ENCODE results near the gene RGL2.
A peak's percentile ranks its signal among the peaks of the same experiment; 100 is the strongest.
"Not testable (repeated sequence)": the region's sequence is repeated elsewhere in the genome, so short reads cannot be mapped to it uniquely, and the experiment has no call there.

The RGL2 gene, protein sequence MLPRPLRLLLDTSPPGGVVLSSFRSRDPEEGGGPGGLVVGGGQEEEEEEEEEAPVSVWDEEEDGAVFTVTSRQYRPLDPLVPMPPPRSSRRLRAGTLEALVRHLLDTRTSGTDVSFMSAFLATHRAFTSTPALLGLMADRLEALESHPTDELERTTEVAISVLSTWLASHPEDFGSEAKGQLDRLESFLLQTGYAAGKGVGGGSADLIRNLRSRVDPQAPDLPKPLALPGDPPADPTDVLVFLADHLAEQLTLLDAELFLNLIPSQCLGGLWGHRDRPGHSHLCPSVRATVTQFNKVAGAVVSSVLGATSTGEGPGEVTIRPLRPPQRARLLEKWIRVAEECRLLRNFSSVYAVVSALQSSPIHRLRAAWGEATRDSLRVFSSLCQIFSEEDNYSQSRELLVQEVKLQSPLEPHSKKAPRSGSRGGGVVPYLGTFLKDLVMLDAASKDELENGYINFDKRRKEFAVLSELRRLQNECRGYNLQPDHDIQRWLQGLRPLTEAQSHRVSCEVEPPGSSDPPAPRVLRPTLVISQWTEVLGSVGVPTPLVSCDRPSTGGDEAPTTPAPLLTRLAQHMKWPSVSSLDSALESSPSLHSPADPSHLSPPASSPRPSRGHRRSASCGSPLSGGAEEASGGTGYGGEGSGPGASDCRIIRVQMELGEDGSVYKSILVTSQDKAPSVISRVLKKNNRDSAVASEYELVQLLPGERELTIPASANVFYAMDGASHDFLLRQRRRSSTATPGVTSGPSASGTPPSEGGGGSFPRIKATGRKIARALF

GRCh38 chr6:33298773-33299236 lies at the start of gene RGL2:
Gene RGL2, minus strand, starts transcription at chr6:33298942. Its CDS starts 332 bp downstream, at chr6:33298610.
- peak; percentile 57 for DNase-seq

GRCh38 chr6:33347816-33348215 lies 49.1 kb upstream of the RGL2 start:
- DNase-seq, result no peak

DNA sequence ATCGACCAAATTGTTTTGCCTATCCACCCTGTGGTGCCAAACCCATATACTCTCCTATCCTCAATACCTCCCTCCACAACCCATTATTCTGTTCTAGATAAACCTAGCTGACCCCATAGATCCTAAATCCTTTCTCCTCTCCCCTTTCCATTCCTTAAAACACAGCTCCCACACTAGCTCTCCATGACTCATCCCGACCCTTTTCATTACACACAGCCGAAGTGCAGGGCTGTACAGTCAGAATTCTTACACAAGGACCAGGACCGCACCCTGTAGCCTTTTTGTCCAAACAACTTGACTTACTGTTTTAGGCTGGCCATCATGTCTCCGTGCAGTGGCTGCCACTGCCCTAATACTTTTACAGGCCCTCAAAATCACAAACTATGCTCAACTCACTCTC lies 48.2 kb upstream of the RGL2 start:
- not testable (repeated sequence) for DNase-seq

- peak; percentile 36 for DNase-seq
Observed at GRCh38 chr6:33344701-33345697, 46.3 kb upstream of the RGL2 start.

DNA sequence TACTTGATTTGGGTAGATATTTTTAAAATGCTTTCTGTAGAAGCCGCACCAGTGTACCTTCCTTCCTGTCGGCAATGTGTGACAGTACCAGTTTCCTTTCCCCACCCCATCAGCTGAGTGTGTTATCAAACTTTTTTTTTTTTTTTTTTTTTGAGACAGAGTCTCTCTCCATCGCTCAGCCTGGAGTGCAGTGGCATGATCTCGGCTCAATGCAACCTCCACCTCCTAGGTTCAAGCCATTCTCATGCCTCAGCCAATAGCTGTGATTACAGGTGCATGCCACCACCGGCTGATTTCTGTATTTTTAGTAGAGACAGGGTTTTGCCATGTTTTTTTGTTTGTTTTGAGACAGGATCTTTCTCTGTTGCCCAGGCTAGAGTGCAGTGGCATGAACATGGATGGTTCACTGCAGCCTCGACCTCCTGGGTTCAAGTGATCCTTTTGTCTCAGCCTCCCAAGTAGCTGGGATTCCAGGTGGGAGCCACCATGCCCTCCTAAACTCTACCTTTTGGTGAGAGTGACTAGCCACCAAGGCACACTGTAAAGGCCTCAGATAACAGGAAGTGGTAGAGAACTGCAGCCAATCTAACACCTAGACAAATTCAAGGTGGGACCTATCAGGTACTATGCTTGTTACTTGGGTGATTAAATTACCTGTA lies 45.3 kb upstream of the RGL2 start:
- no peak for DNase-seq

DNA sequence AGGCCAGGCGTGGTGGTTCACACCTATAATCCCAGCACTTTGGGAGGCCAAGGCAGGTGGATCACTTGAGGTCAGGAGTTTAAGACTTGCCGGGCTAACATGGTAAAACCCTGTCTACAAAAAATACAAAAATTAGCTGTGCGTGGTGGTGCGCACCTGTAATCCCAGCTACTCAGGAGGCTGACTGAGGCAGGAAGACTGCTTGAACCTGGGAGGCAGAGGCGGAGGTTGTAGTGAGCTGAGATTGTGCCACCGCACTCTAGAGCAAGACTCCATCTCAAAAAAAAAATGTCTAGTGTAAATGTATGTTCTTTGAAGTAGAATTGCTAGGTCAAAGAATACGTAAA lies 44.8 kb upstream of the RGL2 start:
- DNase-seq, result not testable (repeated sequence)

DNA sequence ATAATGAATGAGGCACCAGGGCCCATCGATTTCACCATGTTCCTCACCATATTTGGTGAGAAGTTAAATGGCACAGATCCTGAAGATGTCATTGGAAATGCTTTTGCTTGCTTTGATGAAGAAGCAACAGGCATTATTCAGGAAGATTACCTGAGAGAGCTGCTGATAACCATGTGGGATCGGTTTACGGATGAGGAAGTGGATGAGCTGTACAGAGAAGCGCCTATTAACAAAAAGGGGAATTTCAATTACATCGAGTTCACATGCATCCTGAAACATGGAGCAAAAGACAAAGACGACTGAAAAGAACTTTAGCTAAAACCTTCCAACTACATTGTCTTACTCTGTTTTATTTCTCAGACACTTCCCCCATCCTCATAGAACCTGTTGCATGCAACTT lies 40.5 kb upstream of the RGL2 start:
- no peak for DNase-seq

DNA sequence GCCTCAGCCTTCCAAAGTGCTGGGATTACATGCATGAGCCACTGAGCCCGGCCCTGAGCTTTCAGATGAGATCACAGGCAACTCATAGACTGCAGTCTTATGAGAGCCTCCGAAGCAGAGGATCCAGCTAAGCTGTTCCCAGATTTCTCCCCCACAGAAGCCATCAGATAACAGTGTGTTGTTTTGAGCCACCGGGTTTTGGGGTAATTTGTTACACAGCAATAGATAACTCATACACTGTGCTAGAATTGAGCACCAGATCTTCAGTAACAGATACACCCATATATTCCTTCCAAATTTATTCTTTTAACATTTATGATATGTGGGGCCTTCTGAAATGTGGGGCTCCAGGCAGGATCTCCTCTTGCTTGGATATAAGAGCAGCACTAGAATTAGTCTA lies 37.8 kb upstream of the RGL2 start:
- DNase-seq, result no peak

DNA sequence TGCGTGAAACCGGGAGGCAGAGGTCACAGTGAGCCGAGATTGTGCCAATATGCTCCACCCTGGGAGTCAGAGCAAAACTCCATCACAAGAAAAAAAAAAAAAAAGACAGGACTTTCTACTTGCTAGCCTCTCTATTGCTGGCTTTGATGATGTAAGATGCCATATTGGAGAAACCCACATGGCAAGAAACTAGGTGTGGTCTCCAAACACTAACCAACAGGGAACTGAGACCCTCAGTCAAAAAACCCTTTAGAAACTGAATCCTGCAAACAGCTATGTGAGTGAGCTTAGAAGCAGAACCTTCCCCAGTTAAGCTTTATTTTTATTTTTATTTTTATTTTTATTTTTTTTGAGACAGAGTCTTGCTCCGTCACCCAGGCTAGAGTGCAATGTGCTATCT lies 37.2 kb upstream of the RGL2 start:
- DNase-seq, result no peak

DNA sequence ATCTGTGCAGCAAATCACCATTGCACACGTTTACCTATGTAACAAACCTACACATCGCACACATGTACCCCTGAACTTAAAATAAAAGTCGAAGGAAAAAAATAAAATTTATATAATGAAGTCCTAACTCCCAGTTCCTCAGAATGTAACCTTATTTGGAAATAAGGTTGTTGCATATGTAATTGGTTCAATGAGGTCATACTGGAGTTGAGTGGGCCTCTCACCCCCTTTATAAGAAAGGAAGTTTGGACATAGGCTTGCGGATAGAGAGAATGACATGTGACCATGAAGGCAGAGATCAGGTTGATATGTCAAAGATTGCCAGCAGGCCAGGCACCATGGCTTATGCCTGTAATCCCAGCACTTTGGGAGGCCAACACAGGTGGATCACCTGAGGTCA lies 34.9 kb upstream of the RGL2 start:
- DNase-seq, result no peak

- no peak for DNase-seq
Observed at GRCh38 chr6:33330736-33331135, 32.0 kb upstream of the RGL2 start.

DNA sequence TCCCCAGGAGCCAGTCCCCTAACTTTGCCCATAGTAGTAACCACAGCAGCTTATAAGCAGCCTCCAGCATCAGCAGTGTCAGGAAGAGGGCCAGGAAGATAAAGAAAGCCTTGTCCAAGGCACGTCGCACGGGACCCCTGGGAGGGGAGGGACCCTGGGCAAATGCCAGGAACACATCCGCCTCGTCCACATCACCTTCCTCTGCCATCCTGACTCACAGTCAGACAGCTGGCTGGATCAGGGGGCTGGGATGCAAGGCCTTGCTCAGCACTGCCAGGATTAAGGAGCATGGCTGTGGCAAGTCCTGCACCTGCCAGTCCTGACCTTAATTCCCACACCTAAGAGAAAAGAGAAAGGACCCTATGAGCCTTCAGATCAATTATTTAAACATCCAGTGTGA lies 30.3 kb upstream of the RGL2 start:
- DNase-seq, result no peak

DNA sequence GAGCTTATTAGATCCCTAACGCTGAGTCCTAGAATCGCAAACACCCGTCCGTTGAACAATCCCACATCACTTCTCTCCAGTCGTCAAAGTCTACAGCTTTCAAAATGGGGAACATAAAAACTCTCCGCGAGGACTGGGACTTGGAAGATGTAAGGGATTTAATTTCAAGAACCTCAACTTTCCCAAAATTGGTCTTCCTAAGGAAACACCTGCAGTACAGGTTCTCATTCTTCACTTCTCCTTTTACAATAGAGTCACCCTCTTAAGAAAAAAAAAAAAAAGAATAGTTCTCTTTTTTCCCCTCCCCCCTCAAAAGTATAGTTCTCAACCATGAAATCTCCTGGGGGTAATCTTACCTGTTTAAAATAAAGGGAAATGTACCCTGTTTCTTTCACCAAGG lies 25.4 kb upstream of the RGL2 start:
- no peak for DNase-seq

DNA sequence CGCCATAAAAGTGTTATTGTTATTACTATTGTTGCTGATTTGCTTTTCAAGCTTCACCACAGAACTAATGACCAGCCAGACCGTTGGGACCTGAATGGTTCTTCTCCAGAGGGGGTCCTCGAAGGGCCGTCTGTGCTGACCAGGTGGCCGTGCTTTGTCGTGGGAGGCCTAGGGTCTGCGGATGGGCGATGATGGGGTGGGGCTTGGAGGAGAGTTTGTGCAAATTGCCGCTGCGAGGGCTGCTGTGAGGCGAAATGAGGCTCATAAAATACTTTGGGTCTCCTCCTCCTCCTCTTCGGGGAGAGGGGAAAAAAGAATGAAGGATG lies 24.8 kb upstream of the RGL2 start:
- no peak for DNase-seq

- no peak for DNase-seq
Observed at GRCh38 chr6:33321227-33321626, 22.5 kb upstream of the RGL2 start.

DNA sequence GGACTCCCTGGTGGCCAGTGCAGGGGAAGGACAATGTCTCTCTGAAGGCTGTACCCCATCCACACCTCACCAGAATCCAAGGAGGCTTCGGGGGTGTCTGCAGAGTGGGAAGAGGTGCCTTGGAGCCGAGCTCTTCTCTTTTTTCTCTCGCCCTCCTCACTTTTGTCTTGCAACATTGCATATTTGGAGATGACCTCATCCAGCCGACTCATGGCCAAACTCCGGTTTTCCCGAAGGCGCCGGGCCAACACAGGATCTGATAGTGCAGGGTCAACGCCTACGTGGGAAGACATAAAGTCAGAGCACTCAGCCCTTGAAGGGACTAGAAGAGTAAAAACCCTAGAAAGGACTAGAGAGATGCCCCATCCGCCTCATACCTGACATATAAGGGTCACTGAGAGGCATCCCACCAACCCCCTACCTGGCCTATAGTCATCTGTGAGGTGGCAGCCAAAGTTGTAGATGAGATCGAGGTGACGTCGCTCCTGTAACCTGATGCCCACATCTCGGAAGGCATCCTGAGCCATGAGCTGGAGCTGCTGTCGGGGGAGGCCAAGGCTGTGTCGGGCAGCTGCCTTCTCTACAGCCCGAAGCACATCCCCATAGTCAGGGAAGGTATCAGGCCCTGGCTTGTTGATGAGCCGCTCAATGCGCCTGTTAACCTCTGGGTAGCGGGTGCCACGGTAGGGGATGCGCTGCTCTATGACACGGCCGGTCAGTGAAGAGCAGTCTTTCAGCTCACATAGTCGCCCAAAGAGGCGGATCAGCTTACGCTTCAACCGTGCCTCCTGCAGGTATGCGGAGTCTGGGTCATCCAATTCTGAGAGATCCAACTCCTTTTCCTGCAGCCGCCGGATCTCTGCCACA lies 21.8 kb upstream of the RGL2 start:
- no peak for DNase-seq

- no peak for DNase-seq
Observed at GRCh38 chr6:33319939-33320314, 21.2 kb upstream of the RGL2 start.

DNA sequence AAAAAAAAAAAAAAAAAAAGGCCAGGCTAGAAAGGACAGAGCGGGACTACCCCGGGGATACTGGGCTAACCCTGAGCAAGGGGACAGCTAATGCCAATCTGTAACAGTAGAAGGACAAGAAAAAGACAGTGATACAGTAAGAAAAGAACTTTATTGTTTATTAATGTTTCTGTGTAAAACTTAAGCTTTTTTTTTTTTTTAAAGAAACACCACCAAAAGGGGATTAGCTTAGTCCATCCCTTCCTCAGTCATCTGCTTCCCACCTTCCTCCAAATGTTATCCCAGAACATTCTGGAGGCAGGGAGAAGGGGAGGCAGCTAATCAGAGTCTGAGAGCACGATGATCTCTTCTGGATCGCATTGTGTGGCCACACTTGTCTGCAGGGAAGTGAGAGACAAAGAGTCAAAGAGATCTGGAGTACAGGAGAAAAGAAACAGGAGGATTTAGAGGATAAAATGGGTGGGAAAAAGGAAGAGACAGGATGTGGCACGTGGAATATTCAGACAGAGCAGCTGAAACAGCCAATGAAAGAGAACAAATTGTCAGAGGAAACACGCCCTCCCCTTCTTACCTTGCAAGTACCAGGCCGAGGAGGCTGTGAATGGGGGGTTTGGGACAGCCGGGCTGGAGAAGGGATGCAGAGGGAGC lies 19.8 kb upstream of the RGL2 start:
- DNase-seq, result no peak

DNA sequence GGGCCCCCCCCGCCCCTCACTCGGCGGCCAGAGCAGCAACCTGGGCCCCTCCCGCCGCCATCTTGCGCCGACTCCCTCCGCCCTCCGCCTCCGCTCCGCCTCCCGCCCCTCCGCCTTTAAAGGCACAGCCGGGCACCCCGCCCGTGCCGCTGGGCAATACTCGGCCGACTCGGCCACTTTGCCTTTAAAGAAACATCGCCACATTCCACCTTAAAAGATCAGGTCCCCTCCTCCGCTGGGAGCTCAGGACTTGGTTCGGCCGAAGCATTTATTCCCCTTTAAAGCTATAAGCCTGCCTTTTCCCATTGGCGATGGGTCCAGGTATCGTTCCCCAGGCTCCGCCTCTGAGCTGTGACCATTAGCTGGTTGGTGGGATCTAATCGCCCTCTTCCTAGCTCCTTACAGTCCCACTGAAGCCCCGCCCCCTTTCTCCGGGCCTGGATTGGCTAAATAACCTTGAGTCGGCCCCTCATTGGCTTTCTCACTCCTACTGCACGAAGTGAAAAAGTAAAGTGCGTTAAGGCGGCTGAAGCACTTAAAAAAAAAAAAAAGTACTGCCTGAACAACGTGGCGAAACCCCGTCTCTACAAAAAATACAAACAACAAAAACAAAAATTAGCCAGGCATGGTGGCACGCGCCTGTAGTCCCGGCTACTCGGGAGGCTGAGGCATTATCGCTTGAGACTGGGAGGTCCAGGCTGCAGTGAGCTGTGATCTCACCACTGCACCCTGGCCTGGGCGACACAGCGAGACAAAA lies 19.1 kb upstream of the RGL2 start, which contains the start of gene ZBTB22:
TSS of gene ZBTB22 (minus strand) at position 76 of the 757 bp plus-strand sequence. CDS start 828 bp downstream, outside the sequence.
- peak; percentile 85 for DNase-seq

- no peak for DNase-seq
Observed at GRCh38 chr6:33317419-33317668, 18.6 kb upstream of the RGL2 start.
